CD4-positive, alpha-beta T cell treated with Interleukin-1 beta for 1 hour (primary cell): ENCODE data around the gene STX2.
A peak's percentile ranks its signal among the peaks of the same experiment; 100 is the strongest.
"Not testable (repeated sequence)": the region's sequence is repeated elsewhere in the genome, so short reads cannot be mapped to it uniquely, and the experiment has no call there.

Experiments
- DNase-seq, 2 donors: peaks; one replicate each; pipeline ENCODE4 v3.0.0-alpha.2; 2020 to 2022

Gene STX2

GRCh38 chr12:130868412-130868811 lies 29.4 kb upstream of the STX2 start:
- peak in 1 of 2 donors; percentile 52 for DNase-seq

GRCh38 chr12:130863298-130863697 lies 24.2 kb upstream of the STX2 start:
- no peak for DNase-seq

- not testable (repeated sequence) for DNase-seq
These were observed 23.7 kb upstream of the STX2 start for GRCh38 chr12:130862771-130863170.

GRCh38 chr12:130862161-130862560 lies 23.1 kb upstream of the STX2 start:
- DNase-seq, result no peak

- no peak for DNase-seq
These were observed 21.3 kb upstream of the STX2 start for GRCh38 chr12:130860311-130860710.

- DNase-seq, result no peak
These were observed 20.1 kb upstream of the STX2 start for GRCh38 chr12:130859161-130859560.

- DNase-seq, result no peak
These were observed 19.0 kb upstream of the STX2 start for GRCh38 chr12:130858084-130858483.

- no peak for DNase-seq
These were observed 17.0 kb upstream of the STX2 start for GRCh38 chr12:130856088-130856487.

GRCh38 chr12:130850418-130851021 lies 11.5 kb upstream of the STX2 start:
- DNase-seq, result no peak

- DNase-seq, result no peak
These were observed 10.7 kb upstream of the STX2 start for GRCh38 chr12:130849561-130850417.

GRCh38 chr12:130848785-130849305 lies 9.8 kb upstream of the STX2 start:
- not testable (repeated sequence) for DNase-seq

- not testable (repeated sequence) for DNase-seq
These were observed 9.1 kb upstream of the STX2 start for GRCh38 chr12:130848105-130848504.

GRCh38 chr12:130847112-130847511 lies 8.1 kb upstream of the STX2 start:
- no peak for DNase-seq

GRCh38 chr12:130846369-130846768 lies 7.3 kb upstream of the STX2 start:
- DNase-seq, result no peak

- no peak for DNase-seq
These were observed 837 bp upstream of the STX2 start for GRCh38 chr12:130839770-130840404.

- peak in 1 of 2 donors; percentile 24 for DNase-seq
These were observed 633 bp downstream of the STX2 start for GRCh38 chr12:130838284-130838950.

- DNase-seq, result no peak
These were observed 3.6 kb downstream of the STX2 start for GRCh38 chr12:130835436-130835835.

- no peak for DNase-seq
These were observed 4.0 kb downstream of the STX2 start for GRCh38 chr12:130835011-130835410.

- DNase-seq, result peak in 1 of 2 donors; percentile 7
These were observed 6.4 kb downstream of the STX2 start for GRCh38 chr12:130832561-130833209.

- no peak for DNase-seq
These were observed 7.1 kb downstream of the STX2 start for GRCh38 chr12:130831876-130832405.

GRCh38 chr12:130831246-130831645 lies 7.8 kb downstream of the STX2 start:
- DNase-seq, result no peak

GRCh38 chr12:130830246-130830551 lies 8.9 kb downstream of the STX2 start:
- DNase-seq, result no peak
